Measurements from ENCODE around the gene HOXA9. TPM values are rescaled to one million over a fixed set of nuclear protein-coding genes. Genes with fewer than 3 reads are reported as not detected.

HOXA9 gene
- total RNA-seq, 1 experiment from 2014 or later = 91.0 TPM

DNA sequence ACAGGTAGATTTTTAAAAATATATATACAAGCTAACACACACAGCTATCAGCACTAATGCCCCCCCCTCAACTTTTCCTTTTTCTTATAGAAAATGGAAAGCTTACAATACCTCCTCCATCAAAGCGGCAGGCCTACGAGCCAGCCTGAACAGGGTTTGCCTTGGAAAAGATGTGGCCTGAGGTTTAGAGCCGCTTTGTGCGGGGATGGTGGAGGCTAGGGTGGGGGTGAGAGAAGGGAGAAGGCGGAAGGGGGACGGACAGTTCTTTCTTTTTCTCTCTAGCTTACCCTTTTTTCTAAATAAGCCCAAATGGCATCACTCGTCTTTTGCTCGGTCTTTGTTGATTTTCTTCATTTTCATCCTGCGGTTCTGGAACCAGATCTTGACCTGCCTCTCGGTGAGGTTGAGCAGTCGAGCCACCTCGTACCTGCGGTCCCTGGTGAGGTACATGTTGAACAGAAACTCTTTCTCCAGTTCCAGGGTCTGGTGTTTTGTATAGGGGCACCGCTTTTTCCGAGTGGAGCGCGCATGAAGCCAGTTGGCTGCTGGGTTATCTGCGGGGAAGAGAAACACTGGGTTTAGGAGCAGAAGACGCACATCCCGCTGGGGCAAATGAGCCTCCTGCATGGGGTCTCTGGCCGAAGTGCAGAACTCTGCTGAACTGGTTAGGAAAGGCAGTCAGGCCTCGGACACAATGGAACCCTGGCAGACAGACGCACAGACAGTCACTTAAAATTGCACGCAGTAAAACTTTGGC is 1.9 kb downstream of the HOXA9 start:
- CTCF ChIA-PET = interaction anchor here (0.9 to 3.4 kb wide), 4 partner anchors 11 to 1270 kb away, joined by 4 to 17 read pairs (median 6); partner anchors contain the start of gene HOXA3
- Histone ChIP-seq H2AFZ (ENCODE audit: low read depth, low read length, poor library complexity, severe bottlenecking) (no peak overlapping the region), H3K36me3 (ENCODE audit: control insufficient read depth in 1 of 2, insufficient read depth in 2 of 2, low read length in 2 of 2) (peaks cover 0 to 4% of the 10 kb centered on the region in 2 experiments; a peak in 1 of 4 replicates), H3K27me3 (ENCODE audit: insufficient read depth, low read length) (no peaks in the 10 kb centered on the region), H3K9ac (ENCODE audit: low read length) (peak overlapping the region; percentile 89), H3K27ac (ENCODE audit: low read depth, low read length) (peak overlapping the region; percentile 91), H3K4me1 (ENCODE audit: control insufficient read depth in 1 of 2, insufficient read depth in 2 of 2, low read length in 2 of 2) (peaks cover 22 to 70% of the 10 kb centered on the region in 2 experiments), H3K9me3 (ENCODE audit: control insufficient read depth in 1 of 2, insufficient read depth in 1 of 2, low read depth in 1 of 2, low read length in 2 of 2) (no peaks in the 10 kb centered on the region), H3K79me2 (ENCODE audit: insufficient read depth, low read length) (peaks cover 68% of the 10 kb centered on the region), H4K20me1 (ENCODE audit: insufficient read depth) (no peaks in the 10 kb centered on the region), H3K9me2 (ENCODE audit: insufficient read depth) (no peaks in the 10 kb centered on the region), H3K4me2 (ENCODE audit: low read length) (peak overlapping the region; percentile 97), H3K4me3 (replicated peaks in 1 of 2; ENCODE audit: low read depth in 1 of 2, low read length in 2 of 2) (peak overlapping the region; percentile 77 to 84)
- no peak for ATAC-seq
- RAD21 ChIA-PET (ENCODE audit: low non-redundant PET in 1 of 2, low total read pairs in 2 of 2, uncharacterized antibody in 2 of 2, unreplicated experiment in 2 of 2) = no interaction called here
- DNase-seq (ENCODE audit: low read depth, low spot score) = no peak
- intact Hi-C loops (cut with micrococcal nuclease) = loop anchor here (5.0 to 10.0 kb wide), 4 partner anchors 881 to 1596 kb away; partner anchors contain the start of genes CBX3 and HNRNPA2B1
- TF ChIP-seq, protein P1, sequence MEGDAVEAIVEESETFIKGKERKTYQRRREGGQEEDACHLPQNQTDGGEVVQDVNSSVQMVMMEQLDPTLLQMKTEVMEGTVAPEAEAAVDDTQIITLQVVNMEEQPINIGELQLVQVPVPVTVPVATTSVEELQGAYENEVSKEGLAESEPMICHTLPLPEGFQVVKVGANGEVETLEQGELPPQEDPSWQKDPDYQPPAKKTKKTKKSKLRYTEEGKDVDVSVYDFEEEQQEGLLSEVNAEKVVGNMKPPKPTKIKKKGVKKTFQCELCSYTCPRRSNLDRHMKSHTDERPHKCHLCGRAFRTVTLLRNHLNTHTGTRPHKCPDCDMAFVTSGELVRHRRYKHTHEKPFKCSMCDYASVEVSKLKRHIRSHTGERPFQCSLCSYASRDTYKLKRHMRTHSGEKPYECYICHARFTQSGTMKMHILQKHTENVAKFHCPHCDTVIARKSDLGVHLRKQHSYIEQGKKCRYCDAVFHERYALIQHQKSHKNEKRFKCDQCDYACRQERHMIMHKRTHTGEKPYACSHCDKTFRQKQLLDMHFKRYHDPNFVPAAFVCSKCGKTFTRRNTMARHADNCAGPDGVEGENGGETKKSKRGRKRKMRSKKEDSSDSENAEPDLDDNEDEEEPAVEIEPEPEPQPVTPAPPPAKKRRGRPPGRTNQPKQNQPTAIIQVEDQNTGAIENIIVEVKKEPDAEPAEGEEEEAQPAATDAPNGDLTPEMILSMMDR (IDR thresholded peaks at IDR 0.05 in 2 of 3, conservative IDR thresholded peaks at IDR 0.05 in 1 of 3; ENCODE audit: borderline replicate concordance in 1 of 3, insufficient read depth in 1 of 3, low read depth in 2 of 3, low read length in 2 of 3) = no peak
- TF ChIP-seq, protein P2, sequence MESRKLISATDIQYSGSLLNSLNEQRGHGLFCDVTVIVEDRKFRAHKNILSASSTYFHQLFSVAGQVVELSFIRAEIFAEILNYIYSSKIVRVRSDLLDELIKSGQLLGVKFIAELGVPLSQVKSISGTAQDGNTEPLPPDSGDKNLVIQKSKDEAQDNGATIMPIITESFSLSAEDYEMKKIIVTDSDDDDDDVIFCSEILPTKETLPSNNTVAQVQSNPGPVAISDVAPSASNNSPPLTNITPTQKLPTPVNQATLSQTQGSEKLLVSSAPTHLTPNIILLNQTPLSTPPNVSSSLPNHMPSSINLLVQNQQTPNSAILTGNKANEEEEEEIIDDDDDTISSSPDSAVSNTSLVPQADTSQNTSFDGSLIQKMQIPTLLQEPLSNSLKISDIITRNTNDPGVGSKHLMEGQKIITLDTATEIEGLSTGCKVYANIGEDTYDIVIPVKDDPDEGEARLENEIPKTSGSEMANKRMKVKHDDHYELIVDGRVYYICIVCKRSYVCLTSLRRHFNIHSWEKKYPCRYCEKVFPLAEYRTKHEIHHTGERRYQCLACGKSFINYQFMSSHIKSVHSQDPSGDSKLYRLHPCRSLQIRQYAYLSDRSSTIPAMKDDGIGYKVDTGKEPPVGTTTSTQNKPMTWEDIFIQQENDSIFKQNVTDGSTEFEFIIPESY (IDR thresholded peaks at IDR 0.05; ENCODE audit: extremely low read depth, insufficient replicate concordance, low read length) = no peak
- TF ChIP-seq, protein P3, sequence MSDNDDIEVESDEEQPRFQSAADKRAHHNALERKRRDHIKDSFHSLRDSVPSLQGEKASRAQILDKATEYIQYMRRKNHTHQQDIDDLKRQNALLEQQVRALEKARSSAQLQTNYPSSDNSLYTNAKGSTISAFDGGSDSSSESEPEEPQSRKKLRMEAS (IDR thresholded peaks at IDR 0.05) = no peak
- TF ChIP-seq JUND (IDR thresholded peaks at IDR 0.05) (no peak), TCF7L2 (IDR thresholded peaks at IDR 0.05; ENCODE audit: borderline replicate concordance, extremely low read depth, insufficient read depth, insufficient read length) (no peak), ZFX (IDR thresholded peaks at IDR 0.05) (no peak), FOSL1 (IDR thresholded peaks at IDR 0.05; ENCODE audit: low read depth) (no peak), RAD21 (IDR thresholded peaks at IDR 0.05; ENCODE audit: low read depth) (no peak)
- TF ChIP-seq, protein P4, sequence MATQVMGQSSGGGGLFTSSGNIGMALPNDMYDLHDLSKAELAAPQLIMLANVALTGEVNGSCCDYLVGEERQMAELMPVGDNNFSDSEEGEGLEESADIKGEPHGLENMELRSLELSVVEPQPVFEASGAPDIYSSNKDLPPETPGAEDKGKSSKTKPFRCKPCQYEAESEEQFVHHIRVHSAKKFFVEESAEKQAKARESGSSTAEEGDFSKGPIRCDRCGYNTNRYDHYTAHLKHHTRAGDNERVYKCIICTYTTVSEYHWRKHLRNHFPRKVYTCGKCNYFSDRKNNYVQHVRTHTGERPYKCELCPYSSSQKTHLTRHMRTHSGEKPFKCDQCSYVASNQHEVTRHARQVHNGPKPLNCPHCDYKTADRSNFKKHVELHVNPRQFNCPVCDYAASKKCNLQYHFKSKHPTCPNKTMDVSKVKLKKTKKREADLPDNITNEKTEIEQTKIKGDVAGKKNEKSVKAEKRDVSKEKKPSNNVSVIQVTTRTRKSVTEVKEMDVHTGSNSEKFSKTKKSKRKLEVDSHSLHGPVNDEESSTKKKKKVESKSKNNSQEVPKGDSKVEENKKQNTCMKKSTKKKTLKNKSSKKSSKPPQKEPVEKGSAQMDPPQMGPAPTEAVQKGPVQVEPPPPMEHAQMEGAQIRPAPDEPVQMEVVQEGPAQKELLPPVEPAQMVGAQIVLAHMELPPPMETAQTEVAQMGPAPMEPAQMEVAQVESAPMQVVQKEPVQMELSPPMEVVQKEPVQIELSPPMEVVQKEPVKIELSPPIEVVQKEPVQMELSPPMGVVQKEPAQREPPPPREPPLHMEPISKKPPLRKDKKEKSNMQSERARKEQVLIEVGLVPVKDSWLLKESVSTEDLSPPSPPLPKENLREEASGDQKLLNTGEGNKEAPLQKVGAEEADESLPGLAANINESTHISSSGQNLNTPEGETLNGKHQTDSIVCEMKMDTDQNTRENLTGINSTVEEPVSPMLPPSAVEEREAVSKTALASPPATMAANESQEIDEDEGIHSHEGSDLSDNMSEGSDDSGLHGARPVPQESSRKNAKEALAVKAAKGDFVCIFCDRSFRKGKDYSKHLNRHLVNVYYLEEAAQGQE (IDR thresholded peaks at IDR 0.05; ENCODE audit: low read depth) = no peak
- TF ChIP-seq, protein P5, sequence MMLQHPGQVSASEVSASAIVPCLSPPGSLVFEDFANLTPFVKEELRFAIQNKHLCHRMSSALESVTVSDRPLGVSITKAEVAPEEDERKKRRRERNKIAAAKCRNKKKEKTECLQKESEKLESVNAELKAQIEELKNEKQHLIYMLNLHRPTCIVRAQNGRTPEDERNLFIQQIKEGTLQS (IDR thresholded peaks at IDR 0.05) = no peak
- TSS peak; percentile 31 for BruUV-seq (replicated peaks)
- POLR2A ChIA-PET = interaction anchor here (1.4 kb wide), 2 partner anchors 14 to 32 kb away, joined by 3 to 4 read pairs; no protein-coding TSS in a partner anchor
